ENCODE data around the gene KSR1.

DNA sequence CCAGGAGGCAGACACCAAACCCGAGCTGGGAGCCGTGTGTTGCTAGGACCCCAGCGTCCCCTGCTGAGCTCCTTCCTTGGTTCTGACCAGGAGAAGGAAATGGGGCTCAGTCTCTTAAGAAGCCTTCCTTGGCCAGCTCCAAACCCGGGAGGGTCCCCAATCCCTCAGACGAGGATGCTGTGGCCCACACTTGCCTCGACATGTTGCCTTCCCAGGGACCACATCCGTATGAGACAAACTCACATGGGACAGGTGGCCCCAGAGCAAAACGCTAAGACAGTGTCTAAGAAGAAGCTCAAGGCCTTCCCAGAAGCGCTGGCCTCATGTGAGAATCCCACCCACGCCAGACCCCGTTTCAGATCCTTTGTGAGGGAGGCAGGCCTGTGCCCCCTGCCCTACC, 194.6 kb downstream of the KSR1 start:
- no peak for TF ChIP-seq EZH2 (IDR thresholded peaks at IDR 0.05; ENCODE audit: insufficient read depth, poor library complexity, severe bottlenecking)
- TF ChIP-seq EZH2phosphoT487 (IDR thresholded peaks at IDR 0.05; ENCODE audit: insufficient read depth, low read depth) = no peak

Measured in GM23248 (cell line).